SJCRH30 (cell line): ENCODE results near the gene RAPGEF2. TPM values are rescaled to one million over a fixed set of nuclear protein-coding genes. Genes with fewer than 3 reads are reported as not detected.

Source experiments
- DNase-seq, 2 experiments: peaks; one replicate each; pipeline ENCODE4 v3.0.0-alpha.2; 2015 to 2020
- H3K27ac ChIP-seq: fragments of 250-450 bp; sonication (Bioruptor Pico); 2 replicates; pipeline ENCODE4 v1.5.1; 2020; ENCODE audit warnings: mild to moderate bottlenecking, moderate library complexity
- H3K27me3 ChIP-seq: fragments of 250-450 bp; sonication (Bioruptor Pico); 2 replicates; pipeline ENCODE4 v1.5.1; 2020; ENCODE audit warnings: mild to moderate bottlenecking, moderate library complexity
- H3K36me3 ChIP-seq: fragments of 250-450 bp; sonication (Bioruptor Pico); 2 replicates; pipeline ENCODE4 v1.5.1; 2020; ENCODE audit warnings: mild to moderate bottlenecking, moderate library complexity
- H3K4me1 ChIP-seq: fragments of 250-450 bp; sonication (Bioruptor Pico); 2 replicates; pipeline ENCODE4 v1.5.1; 2020; ENCODE audit warnings: mild to moderate bottlenecking, moderate library complexity
- H3K4me3 ChIP-seq: fragments of 250-450 bp; sonication (Bioruptor Pico); 2 replicates; pipeline ENCODE4 v1.5.1; 2020; ENCODE audit warnings: mild to moderate bottlenecking, moderate library complexity
- H3K9me3 ChIP-seq: fragments of 250-450 bp; sonication (Bioruptor Pico); replicated peaks from 2 replicates; pipeline ENCODE4 v1.5.1; 2020; ENCODE audit warnings: mild to moderate bottlenecking, moderate library complexity
- total RNA-seq: library from RNA; depleted of rRNA; stranded (reverse); fragments of >200 nt; shearing (Covaris generic); gene quantifications from 2 replicates; pipeline ENCODE4 v1.2.3, GENCODE V29; 2014

The RAPGEF2 gene
- total RNA-seq, 1 experiment from 2014 or later: 17.9 TPM

DNA sequence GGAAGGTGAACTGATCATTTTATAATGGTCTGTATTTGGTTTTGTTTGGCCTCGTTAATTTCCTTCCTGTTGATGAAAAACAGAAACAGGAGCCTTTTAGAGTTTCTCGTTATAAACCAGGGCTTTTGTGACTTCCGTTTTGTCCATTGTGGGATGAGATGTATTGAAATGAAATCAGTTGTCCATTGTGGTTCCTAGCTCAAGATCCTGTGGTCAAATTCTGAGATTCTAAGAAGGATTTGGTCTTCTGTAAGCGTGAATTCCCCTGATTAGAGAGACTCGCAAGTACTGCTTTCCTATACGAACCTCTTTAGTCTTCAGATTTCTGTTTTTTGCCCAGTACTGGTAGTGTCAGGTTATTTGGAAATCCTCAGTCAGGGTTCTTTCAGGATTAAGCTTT, 101.7 kb downstream of the RAPGEF2 start:
- Histone ChIP-seq H3K4me3 (no peak overlapping the region), H3K4me1 (no peaks in the 10 kb centered on the region), H3K27me3 (no peaks in the 10 kb centered on the region), H3K27ac (no peak overlapping the region), H3K36me3 (no peaks in the 10 kb centered on the region), H3K9me3 (no peaks in the 10 kb centered on the region)
- no peak for DNase-seq

DNA sequence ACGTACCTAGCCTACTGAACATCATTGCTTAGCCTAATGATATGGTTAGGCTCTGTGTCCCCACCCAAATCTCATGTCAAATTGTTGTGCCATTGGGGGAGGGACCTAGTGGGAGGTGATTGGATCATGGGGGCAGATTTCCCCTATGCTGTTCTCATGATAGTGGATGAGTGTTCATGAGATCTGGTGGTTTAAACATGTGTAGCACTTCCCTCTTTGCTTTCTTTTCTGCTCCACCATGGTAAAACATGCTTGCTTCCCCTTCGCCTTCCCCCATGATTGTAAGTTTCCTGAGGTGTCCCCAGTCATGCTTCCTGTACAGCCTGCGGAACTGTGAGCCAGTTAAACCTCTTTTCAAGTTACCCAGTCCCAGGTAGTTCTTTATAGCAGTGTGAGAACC, 102.6 kb downstream of the RAPGEF2 start:
- Histone ChIP-seq H3K27ac (no peak overlapping the region), H3K4me1 (no peaks in the 10 kb centered on the region), H3K27me3 (no peaks in the 10 kb centered on the region), H3K9me3 (no peaks in the 10 kb centered on the region), H3K4me3 (no peak overlapping the region), H3K36me3 (no peaks in the 10 kb centered on the region)
- no peak for DNase-seq

DNA sequence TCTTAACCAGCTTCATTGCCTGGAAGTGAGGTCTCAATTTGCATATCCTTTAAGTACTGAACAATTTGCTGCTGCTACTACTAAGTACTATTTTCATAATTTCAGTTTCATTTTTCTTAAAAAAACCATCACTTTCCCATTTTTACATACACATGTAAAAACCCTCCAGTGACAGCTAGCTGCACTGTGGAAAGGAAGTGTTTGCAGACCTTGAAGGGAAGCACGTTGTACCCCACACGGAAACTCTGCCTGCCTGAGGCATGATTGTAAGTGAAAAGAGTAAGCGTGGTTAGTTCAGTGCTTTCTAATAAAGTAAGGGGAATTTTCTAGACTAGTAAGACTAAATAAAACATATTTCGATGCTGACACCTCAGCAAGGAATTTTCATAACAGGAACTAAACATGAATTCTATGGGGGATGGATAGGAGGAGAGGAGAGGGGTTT, 103.6 kb downstream of the RAPGEF2 start:
- H3K36me3 ChIP-seq: no peaks in the 10 kb centered on the region
- H3K27me3 ChIP-seq: no peaks in the 10 kb centered on the region
- no peak overlapping the region for H3K27ac ChIP-seq
- no peaks in the 10 kb centered on the region for H3K4me1 ChIP-seq
- H3K9me3 ChIP-seq: no peaks in the 10 kb centered on the region
- H3K4me3 ChIP-seq: no peak overlapping the region
- DNase-seq: no peak

DNA sequence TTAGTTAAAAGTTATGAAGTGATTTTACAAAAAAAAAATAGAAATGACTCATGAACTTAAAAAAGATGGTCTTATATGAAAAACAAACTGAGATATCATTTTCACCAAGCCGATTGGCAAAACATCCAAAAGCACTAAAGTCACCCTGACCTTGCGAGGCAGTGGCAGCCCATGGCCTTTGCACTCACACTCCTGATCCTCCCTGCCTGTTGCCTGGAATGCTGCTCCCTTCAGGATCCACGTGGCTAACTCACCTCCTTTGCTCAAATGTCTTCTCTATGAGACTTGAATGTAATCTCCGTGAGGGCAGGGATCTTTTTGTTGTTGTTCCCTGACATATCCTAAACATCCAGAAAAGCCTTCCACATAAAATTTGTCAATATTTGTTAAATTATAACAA, 106.4 kb downstream of the RAPGEF2 start:
- Histone ChIP-seq H3K4me1 (no peaks in the 10 kb centered on the region), H3K27me3 (no peaks in the 10 kb centered on the region), H3K36me3 (no peaks in the 10 kb centered on the region), H3K9me3 (no peaks in the 10 kb centered on the region), H3K27ac (no peak overlapping the region), H3K4me3 (no peak overlapping the region)
- DNase-seq: no peak

DNA sequence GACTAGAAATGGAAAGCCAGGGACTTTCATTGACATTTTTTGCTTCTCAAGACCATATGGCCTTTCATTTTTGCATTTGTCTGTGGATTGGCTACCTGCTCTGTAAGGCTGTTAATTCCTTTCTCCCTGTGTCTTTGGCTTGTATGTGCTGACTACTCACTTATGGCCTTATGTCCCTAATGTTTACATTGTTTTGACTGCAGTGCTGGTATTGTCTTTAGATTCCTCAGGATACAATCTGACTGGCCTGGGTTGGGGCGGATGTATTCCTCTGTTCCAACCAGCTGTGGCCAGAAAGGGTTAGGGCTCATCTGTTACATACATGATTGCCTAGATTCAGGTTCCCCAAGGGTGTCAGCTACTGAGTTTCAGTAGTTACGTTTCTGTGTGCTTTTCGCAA, 108.1 kb downstream of the RAPGEF2 start:
- no peaks in the 10 kb centered on the region for H3K4me1 ChIP-seq
- no peaks in the 10 kb centered on the region for H3K27me3 ChIP-seq
- no peak overlapping the region for H3K4me3 ChIP-seq
- H3K9me3 ChIP-seq: no peaks in the 10 kb centered on the region
- H3K27ac ChIP-seq: no peak overlapping the region
- no peak for DNase-seq
- H3K36me3 ChIP-seq: no peaks in the 10 kb centered on the region

DNA sequence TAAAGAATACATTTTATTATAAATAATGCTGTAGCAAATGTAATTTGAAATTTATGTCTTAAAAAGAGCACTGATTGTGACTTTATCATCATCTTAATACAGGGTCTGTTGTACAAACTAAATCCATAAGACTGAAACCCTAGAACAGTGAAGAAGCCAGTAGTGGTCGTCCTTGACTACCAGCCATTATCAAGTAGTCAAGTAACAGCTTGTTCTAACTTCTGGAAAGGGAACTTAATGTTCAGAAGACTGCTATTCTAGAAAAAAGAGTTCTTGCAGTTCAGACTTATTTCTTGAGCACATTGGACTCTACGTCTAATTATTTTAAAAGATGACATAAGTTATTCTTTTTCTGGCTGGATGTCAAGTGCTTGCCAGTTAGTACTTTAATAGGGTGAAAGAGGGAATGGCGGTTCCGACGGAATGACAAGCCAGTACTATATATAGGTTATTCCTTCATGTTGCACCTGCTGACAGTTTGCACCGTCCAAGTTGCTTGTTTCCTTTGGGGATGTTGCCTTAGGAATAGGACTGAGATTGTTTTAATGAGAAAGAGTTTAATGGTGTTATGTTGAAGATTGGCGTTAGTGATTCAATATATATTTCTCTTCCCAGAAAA, 109.9 kb downstream of the RAPGEF2 start:
- no peak overlapping the region for H3K27ac ChIP-seq
- no peaks in the 10 kb centered on the region for H3K9me3 ChIP-seq
- H3K4me1 ChIP-seq: no peaks in the 10 kb centered on the region
- DNase-seq: no peak
- H3K4me3 ChIP-seq: no peak overlapping the region
- no peaks in the 10 kb centered on the region for H3K27me3 ChIP-seq
- H3K36me3 ChIP-seq: no peaks in the 10 kb centered on the region

DNA sequence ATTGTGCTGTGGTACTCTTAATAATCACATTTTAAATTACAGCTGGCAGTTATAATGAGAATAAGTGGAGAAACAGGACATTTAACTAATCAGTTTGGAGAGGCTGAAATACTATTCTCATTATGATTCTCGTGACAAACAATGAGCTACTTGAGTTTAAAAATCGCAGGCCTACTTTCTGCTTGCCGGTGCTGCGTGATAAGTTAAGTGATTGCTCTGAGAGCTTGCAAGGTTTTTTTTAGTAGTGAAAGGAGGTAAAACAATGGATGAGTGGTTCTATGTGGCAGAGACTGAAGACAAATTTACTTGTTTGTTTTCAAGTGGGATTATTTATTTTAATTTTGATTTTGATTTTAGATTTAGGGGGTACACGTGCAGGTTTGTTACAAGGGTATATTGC, 114.0 kb downstream of the RAPGEF2 start:
- no peak overlapping the region for H3K4me3 ChIP-seq
- no peak overlapping the region for H3K27ac ChIP-seq
- H3K36me3 ChIP-seq: no peaks in the 10 kb centered on the region
- no peak for DNase-seq
- H3K9me3 ChIP-seq: no peaks in the 10 kb centered on the region
- no peaks in the 10 kb centered on the region for H3K4me1 ChIP-seq
- H3K27me3 ChIP-seq: no peaks in the 10 kb centered on the region

DNA sequence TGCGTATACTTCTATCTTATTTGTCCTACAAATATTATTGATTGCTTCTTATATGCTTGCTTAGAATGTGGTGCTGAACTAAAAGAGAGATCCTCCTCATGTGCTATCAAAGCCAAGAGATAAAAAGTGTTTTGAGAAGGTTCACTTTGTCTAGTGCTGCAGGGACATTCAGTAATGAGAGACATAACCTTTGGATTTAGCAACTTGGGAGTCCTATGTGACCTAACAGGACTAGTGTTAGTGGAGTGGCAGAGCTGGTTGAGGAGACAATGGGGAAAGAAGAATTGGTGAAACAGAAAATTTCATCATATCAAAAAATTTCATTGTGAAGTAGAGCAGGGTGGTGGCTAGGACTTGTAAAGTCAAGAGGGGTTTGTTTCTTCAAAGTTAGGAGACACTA, 117.0 kb downstream of the RAPGEF2 start:
- no peaks in the 10 kb centered on the region for H3K4me1 ChIP-seq
- no peaks in the 10 kb centered on the region for H3K27me3 ChIP-seq
- no peaks in the 10 kb centered on the region for H3K36me3 ChIP-seq
- no peaks in the 10 kb centered on the region for H3K9me3 ChIP-seq
- H3K27ac ChIP-seq: no peak overlapping the region
- no peak overlapping the region for H3K4me3 ChIP-seq
- DNase-seq: no peak

DNA sequence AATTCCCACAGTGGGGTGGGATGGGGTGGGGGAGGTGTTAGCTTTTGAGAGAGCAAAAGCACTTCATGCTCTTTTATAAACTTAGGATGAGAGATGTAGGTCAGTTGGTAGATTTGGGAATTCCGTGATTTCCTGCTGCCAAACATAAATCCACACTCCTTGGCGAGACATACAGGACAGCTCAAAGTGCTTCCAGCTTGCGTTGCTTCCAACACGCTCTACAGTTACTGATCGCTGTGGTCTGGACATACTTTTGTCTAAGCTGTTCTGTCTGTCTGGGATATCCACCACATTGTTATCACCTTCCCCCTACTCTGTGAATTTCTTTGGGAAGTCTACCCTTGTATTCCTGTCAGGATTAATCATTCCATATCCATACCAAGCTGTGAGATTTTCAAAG, 117.5 kb downstream of the RAPGEF2 start:
- Histone ChIP-seq H3K4me1 (no peaks in the 10 kb centered on the region), H3K4me3 (no peak overlapping the region), H3K36me3 (no peaks in the 10 kb centered on the region), H3K27ac (no peak overlapping the region), H3K27me3 (no peaks in the 10 kb centered on the region), H3K9me3 (no peaks in the 10 kb centered on the region)
- DNase-seq: no peak

DNA sequence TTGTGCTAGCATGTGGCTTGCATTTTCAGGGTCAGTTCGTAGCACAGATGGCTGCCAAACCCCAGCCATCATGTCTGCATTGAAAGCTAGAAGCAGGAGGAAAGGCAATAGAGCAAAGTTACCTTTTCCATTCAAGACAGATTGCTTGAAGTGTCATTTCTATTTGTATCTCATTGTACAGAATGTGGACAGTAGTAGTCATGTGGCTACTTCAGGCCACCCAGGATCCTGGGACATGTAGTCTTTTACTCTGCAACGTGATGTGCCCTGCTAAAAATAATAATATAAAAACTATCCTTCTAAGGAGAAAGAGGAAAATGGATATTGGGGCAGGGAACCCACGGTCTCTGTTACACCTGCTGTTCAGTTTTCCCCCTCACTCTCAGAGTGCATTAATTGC, 118.4 kb downstream of the RAPGEF2 start:
- H3K9me3 ChIP-seq: no peaks in the 10 kb centered on the region
- no peak overlapping the region for H3K4me3 ChIP-seq
- DNase-seq: no peak
- H3K27me3 ChIP-seq: no peaks in the 10 kb centered on the region
- no peaks in the 10 kb centered on the region for H3K36me3 ChIP-seq
- no peaks in the 10 kb centered on the region for H3K4me1 ChIP-seq
- no peak overlapping the region for H3K27ac ChIP-seq

DNA sequence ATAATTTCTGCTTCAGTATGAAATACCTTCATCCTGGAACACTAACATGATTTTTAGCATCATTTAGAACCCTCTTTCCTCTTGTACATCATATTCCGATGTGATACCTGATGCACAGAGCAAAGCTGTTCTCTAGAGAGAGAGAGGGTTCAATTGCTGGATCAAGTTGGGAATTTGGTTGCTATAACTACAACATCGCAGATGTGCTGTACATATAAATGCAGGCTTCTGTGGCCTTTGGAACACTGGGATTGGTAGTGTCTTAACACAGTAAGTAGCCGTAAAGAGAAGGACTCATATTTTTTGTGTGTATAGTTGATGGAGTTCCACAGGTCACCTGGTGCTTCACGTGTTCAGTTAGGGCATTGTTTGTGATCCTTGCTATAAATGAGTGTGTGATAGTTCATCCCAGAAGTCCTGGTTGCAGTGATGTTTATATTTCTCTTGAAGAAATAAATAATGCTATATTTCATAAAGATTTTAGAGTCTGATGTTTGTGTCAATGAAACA, 119.2 kb downstream of the RAPGEF2 start:
- no peaks in the 10 kb centered on the region for H3K9me3 ChIP-seq
- H3K36me3 ChIP-seq: no peaks in the 10 kb centered on the region
- no peaks in the 10 kb centered on the region for H3K4me1 ChIP-seq
- H3K27ac ChIP-seq: no peak overlapping the region
- DNase-seq: no peak
- no peak overlapping the region for H3K4me3 ChIP-seq
- H3K27me3 ChIP-seq: no peaks in the 10 kb centered on the region

DNA sequence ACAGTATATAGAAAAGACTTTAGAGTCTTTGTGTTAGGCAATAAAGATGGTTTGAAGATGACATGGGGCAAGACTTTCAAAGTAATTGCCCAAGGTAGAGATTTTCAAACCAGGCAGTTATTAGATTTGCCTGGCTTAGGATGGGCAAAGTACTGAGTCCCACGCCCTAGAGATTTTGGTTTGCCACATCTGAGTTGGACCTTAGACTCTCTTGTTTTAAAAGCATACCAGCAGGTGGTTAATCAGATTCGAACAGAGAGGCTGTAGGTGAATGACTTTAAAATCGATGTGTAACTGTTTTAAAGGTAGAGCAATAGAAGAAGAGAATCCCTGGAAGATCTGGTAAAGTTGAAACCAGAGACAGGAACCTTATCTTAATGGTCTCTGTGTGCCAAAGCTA, 121.5 kb downstream of the RAPGEF2 start:
- Histone ChIP-seq H3K27me3 (no peaks in the 10 kb centered on the region), H3K9me3 (no peaks in the 10 kb centered on the region), H3K27ac (no peak overlapping the region), H3K36me3 (no peaks in the 10 kb centered on the region), H3K4me1 (no peaks in the 10 kb centered on the region), H3K4me3 (no peak overlapping the region)
- no peak for DNase-seq

DNA sequence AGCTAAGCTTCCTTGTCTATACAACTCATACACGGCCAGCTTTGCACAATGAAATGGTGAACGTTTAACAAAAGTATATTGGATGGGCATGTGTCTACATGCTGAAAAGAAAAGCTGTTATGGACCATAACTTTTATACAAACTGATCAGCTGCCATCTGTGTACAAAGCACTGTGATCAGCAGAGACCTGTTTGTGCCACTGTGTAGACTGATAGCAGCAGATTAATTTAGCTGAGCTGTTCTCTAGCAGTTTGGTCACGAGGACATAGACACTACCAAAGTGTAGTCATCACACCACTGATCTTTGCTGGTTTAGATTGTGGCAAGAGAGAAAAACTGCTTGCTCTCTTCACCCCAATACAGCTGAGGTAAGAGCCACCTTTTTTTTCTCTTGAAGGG, 124.5 kb downstream of the RAPGEF2 start:
- H3K4me3 ChIP-seq: no peak overlapping the region
- no peak overlapping the region for H3K27ac ChIP-seq
- H3K27me3 ChIP-seq: no peaks in the 10 kb centered on the region
- H3K4me1 ChIP-seq: no peaks in the 10 kb centered on the region
- no peaks in the 10 kb centered on the region for H3K36me3 ChIP-seq
- H3K9me3 ChIP-seq: no peaks in the 10 kb centered on the region
- DNase-seq: no peak

DNA sequence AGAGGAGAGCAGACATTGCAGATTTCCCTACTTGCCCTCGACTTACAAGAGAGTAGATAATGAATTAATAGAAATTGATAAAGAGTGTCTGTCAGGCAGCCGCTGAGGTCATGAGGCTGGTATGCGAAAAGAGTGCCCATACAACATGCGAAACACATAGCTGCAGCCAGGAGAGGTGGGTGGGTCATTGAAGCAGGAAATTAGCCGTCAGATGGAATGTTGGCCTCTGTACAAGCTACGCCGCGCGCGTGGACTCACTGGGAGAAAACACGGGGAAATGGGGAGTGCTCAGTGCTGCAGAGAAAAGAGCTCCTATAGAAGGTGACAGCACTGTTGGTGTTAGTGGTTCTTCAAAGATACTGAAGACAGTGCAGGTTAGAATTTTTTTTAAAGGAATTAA, 125.1 kb downstream of the RAPGEF2 start:
- H3K4me3 ChIP-seq: no peak overlapping the region
- no peaks in the 10 kb centered on the region for H3K36me3 ChIP-seq
- H3K27me3 ChIP-seq: no peaks in the 10 kb centered on the region
- H3K27ac ChIP-seq: no peak overlapping the region
- DNase-seq: no peak
- H3K9me3 ChIP-seq: no peaks in the 10 kb centered on the region
- no peaks in the 10 kb centered on the region for H3K4me1 ChIP-seq

DNA sequence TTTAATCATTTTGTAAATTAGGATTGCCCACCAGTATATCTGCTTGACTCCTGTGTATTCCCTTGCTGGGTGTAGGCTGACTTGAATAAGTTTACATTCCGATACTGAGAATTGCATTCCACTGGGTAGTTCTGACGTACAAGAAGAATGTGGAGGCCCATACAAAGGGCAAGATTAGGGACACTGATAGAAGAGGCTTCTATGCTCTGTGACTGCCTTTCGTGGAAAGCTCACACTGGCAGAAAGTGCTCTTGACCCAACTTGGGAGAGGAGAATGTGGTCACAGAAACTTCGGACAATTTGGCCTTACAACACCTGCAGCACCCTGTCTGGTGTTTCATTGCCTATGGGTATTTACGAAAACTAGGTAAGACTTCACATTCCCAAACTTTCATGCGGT, 126.3 kb downstream of the RAPGEF2 start:
- no peak overlapping the region for H3K27ac ChIP-seq
- H3K4me3 ChIP-seq: no peak overlapping the region
- H3K4me1 ChIP-seq: no peaks in the 10 kb centered on the region
- H3K27me3 ChIP-seq: no peaks in the 10 kb centered on the region
- DNase-seq: no peak
- H3K36me3 ChIP-seq: no peaks in the 10 kb centered on the region
- H3K9me3 ChIP-seq: no peaks in the 10 kb centered on the region

DNA sequence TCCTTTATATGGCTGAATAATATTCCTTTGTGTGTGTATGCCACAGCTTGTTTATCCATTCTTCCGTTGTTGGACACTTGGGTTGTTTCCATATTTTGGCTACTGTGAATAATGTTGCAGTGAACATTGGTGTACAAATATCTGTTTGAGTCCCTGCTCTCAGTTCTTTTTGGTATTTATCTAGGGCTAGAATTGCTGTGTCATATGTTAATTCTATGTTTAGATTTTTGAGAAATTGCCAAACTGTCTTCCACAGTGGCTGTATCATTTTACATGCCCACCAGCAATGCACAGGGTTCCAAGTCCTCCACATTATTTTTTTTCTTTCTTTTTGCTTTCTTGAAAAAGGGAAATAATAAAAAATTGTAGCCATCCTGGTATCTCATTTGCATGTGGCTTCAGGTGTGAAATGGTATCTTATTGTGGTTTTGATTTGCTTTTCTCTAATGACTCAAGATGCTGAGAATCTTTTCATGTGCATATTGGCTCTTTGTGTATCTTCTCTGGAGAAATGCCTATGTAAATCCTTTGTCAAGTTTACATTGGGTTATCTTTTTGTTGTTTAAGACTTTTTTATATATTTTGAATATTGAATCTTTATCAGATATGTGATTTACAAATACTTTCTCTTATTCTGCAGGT, 129.7 kb downstream of the RAPGEF2 start:
- DNase-seq: no peak
- Histone ChIP-seq H3K27ac (no peak overlapping the region), H3K27me3 (no peaks in the 10 kb centered on the region), H3K4me1 (no peaks in the 10 kb centered on the region), H3K9me3 (no peaks in the 10 kb centered on the region), H3K4me3 (no peak overlapping the region), H3K36me3 (no peaks in the 10 kb centered on the region)
